Measurements from ENCODE around the gene MCMBP. TPM values are rescaled to one million over a fixed set of nuclear protein-coding genes. Genes with fewer than 3 reads are reported as not detected.
A peak's percentile ranks its signal among the peaks of the same experiment; 100 is the strongest.
"Not testable (repeated sequence)": the region's sequence is repeated elsewhere in the genome, so short reads cannot be mapped to it uniquely, and the experiment has no call there.

The MCMBP gene
- total and polyA plus RNA-seq, 5 donors = 15.4 to 30.9 (median 28.0) TPM

DNA sequence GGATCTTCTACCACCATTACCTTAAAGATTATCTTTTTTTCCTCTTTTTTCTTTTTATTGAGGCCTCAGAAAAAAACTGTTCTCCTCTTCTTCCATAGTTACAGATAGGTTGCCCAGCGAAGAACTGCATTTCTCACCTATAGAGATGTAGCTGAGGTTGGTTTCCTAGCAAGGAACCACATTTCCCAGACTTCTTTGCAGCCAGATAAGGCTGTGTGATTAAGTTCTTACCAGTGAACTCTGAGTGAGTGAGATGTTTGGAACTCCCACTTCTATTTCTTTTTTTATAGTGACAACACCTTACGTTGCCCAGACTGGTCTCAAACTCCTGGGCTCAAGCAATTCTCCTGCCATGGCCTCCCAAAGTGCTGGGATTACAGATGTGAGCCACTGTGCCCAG, 5.9 kb upstream of the MCMBP start:
- no peak overlapping the region for H3K27ac ChIP-seq (ENCODE audit: low read length)
- H3K4me1 ChIP-seq (ENCODE audit: control insufficient read depth, insufficient read depth, low read length) = no peaks in the 10 kb centered on the region
- no peaks in the 10 kb centered on the region for H3K9me3 ChIP-seq (ENCODE audit: control insufficient read depth, low read length)
- 58% methylated on average over 2 of the region's 2 CpGs for WGBS
- intact Hi-C loops (cut with DNase I) = no loop called here
- DNase-seq = no peak
- H3K4me3 ChIP-seq (ENCODE audit: low read length) = no peak overlapping the region
- no peaks in the 10 kb centered on the region for H3K27me3 ChIP-seq (ENCODE audit: control insufficient read depth, insufficient read depth)
- no peak for ATAC-seq

DNA sequence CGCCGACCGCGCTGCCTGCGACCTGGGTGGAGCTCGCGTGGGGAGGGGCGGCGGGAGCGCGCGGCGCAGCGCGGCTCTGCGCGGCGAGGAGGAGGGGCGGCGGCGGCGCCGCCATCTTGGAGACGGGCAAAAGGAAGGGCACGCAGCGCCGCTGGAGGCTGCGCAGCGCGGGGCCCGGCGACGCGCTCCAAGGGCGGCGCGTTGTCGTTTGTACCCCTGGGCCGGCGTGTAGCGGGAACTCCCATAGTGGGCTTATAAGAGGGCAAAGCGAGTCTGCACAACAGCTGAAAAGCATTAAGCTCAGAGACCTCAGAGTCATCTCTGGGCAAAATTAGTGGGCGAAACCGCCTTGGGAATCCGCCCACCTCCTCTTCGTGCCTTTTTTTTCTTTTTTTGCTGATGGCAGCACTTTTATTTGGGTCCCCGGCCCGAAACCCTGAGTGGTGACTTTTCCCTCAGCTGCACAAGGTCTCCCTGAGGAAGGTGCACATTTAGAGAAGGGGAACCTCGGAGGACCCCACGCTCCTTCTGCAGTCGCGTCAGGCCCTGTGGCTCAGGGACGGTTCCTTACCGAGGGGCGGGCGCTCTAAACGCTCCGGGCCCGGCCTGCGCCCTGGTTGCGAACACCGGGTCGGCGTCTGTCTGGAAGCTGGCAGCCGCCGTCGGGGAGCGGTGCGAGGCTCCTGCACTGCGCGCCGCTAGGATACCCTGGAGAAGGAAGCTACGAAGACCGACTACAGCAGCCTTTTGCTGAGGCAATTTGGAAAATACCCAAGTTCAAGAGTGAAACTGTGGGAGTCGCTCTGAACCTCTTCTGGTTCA, 428 bp upstream of the MCMBP start:
- ATAC-seq (peak; percentile 99), DNase-seq (peak; percentile 92 to 97 (median 97))
- H3K4me1 ChIP-seq (ENCODE audit: control insufficient read depth, insufficient read depth, low read length) = peaks cover 2% of the 10 kb centered on the region
- WGBS = under 1% methylated on average over 75 of the region's 75 CpGs
- no peaks in the 10 kb centered on the region for H3K9me3 ChIP-seq (ENCODE audit: control insufficient read depth, low read length)
- H3K27me3 ChIP-seq (ENCODE audit: control insufficient read depth, insufficient read depth) = no peaks in the 10 kb centered on the region
- intact Hi-C loops (cut with DNase I) = no loop called here
- peak overlapping the region; percentile 94 for H3K4me3 ChIP-seq (ENCODE audit: low read length)
- H3K27ac ChIP-seq (ENCODE audit: low read length) = peak overlapping the region; percentile 92

DNA sequence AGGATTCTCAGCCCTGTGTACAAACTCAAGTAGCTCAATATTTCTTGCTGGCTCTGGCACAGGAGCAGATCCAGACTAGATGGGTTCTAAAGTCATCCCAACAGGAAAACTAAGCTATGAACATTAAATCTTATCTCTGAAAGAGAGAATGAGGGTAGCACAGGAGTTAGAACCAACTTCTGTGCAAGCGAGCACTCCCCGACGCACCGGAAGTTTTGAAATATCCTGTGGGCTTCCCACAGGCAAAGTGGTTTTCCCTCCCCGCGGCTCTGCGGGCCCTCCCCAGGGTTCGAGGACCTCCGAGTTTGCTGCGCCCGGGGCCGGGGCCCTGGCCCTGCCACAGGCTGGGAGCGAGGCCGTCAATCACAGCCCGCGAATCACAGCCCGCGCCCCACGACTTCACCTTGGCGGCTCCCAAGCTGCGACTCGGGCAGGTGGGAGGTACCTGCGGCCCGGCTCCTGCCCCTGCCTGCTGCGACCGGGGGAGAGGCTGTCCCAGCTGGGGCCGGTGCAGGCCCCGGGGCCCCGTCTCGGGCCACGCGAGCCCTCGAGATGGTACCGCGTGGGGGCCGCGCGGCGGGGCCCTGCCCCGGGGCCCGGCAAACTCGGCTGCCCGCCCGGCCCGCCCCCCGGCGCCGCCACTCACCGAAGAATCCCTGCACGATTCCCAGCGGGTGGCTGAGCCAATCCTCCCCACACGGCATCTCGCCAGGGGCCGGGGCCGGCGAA, 598 bp downstream of the MCMBP start:
- ATAC-seq (peak; percentile 27 to 34), DNase-seq (peak; percentile 54 to 82 (median 78))
- peak overlapping the region; percentile 94 for H3K4me3 ChIP-seq (ENCODE audit: low read length)
- no peaks in the 10 kb centered on the region for H3K9me3 ChIP-seq (ENCODE audit: control insufficient read depth, low read length)
- peak overlapping the region; percentile 85 for H3K27ac ChIP-seq (ENCODE audit: low read length)
- H3K4me1 ChIP-seq (ENCODE audit: control insufficient read depth, insufficient read depth, low read length) = peaks cover 2% of the 10 kb centered on the region
- WGBS = under 1% methylated on average over 56 of the region's 56 CpGs
- intact Hi-C loops (cut with DNase I) = no loop called here
- no peaks in the 10 kb centered on the region for H3K27me3 ChIP-seq (ENCODE audit: control insufficient read depth, insufficient read depth)

DNA sequence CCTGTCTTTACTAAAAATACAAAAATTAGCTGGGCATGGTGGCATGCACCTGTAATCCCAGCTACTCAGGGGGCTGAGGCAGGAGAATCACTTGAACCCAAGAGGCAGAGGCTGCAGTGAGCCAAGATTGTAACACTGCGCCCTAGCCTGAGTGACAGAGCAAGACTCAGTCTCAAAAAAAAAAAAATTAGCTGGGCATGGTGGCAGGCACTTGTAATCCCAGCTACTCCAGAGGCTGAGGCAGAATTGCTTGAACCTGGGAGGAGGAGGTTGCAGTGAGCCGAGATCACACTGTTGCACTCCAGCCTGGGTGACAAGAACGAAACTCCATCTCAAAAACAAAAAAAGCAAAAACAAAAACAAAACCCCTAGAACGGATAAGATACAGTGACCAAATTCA, 3.2 kb downstream of the MCMBP start:
- WGBS = 82% methylated on average over 4 of the region's 4 CpGs
- H3K4me1 ChIP-seq (ENCODE audit: control insufficient read depth, insufficient read depth, low read length); ATAC-seq; DNase-seq; H3K27ac ChIP-seq (ENCODE audit: low read length); H3K4me3 ChIP-seq (ENCODE audit: low read length); H3K27me3 ChIP-seq (ENCODE audit: control insufficient read depth, insufficient read depth); H3K9me3 ChIP-seq (ENCODE audit: control insufficient read depth, low read length): not testable (repeated sequence)
- intact Hi-C loops (cut with DNase I) = loop anchor here in 1 of 4 donors (10.0 kb wide), 2 partner anchors 115 to 255 kb away; no protein-coding TSS in a partner anchor

DNA sequence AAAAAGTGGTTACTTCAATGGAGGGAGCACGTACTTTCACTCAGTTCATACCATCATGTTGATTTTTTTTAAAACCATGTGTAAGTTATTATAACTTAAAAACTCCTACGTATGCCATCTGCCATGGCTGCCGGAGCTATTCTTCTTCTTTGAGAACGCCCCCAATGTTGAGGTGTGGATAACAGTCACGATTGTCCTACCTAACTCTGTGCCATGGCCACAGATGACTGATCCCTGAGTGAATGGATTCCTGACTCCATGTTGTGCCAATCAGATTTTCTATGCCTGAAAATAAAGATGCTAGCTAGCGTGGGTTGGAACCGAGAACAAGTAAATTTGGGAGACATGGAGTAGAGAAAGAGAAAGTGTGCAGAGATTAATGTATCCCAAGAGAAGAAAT, 5.3 kb downstream of the MCMBP start:
- DNase-seq (no peak), ATAC-seq (no peak)
- 75% methylated on average over 7 of the region's 7 CpGs for WGBS
- intact Hi-C loops (cut with DNase I) = loop anchor here in 1 of 4 donors (10.0 kb wide), 2 partner anchors 113 to 253 kb away; no protein-coding TSS in a partner anchor
- Histone ChIP-seq H3K4me3 (ENCODE audit: low read length) (no peak overlapping the region), H3K4me1 (ENCODE audit: control insufficient read depth, insufficient read depth, low read length) (peaks cover 2% of the 10 kb centered on the region), H3K27ac (ENCODE audit: low read length) (no peak overlapping the region), H3K9me3 (ENCODE audit: control insufficient read depth, low read length) (no peaks in the 10 kb centered on the region), H3K27me3 (ENCODE audit: control insufficient read depth, insufficient read depth) (no peaks in the 10 kb centered on the region)

DNA sequence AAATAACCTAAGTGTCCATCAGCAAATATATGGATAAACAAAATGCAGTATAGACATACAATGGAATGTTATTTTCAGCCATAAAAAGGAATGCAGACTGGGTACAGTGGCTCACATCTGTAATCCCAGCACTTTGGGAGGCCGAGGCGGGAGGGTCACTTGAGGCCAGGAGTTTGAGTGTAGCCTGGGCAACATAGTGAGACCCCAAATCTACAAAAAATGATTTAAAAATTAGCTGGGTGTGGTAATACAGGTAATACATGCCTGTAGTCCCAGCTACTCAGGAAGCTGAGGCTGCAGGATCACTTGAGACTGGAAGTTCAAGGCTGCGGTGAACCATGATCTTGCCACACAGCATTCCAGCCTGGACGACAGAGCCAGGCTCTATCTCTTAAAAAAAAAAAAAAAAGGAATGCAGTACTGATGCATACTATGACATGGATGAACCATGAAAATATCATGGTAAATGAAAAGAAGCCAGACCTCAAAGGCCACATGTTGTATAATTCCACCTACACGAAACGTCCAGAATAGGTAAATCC, 6.9 kb downstream of the MCMBP start:
- intact Hi-C loops (cut with DNase I) = loop anchor here in 1 of 4 donors (10.0 kb wide), 2 partner anchors 111 to 251 kb away; no protein-coding TSS in a partner anchor
- WGBS = 94% methylated on average over 6 of the region's 6 CpGs
- peaks cover 2% of the 10 kb centered on the region for H3K4me1 ChIP-seq (ENCODE audit: control insufficient read depth, insufficient read depth, low read length)
- no peak overlapping the region for H3K4me3 ChIP-seq (ENCODE audit: low read length)
- H3K27me3 ChIP-seq (ENCODE audit: control insufficient read depth, insufficient read depth) = no peaks in the 10 kb centered on the region
- DNase-seq (no peak), ATAC-seq (no peak)
- H3K9me3 ChIP-seq (ENCODE audit: control insufficient read depth, low read length) = no peaks in the 10 kb centered on the region
- H3K27ac ChIP-seq (ENCODE audit: low read length) = no peak overlapping the region

DNA sequence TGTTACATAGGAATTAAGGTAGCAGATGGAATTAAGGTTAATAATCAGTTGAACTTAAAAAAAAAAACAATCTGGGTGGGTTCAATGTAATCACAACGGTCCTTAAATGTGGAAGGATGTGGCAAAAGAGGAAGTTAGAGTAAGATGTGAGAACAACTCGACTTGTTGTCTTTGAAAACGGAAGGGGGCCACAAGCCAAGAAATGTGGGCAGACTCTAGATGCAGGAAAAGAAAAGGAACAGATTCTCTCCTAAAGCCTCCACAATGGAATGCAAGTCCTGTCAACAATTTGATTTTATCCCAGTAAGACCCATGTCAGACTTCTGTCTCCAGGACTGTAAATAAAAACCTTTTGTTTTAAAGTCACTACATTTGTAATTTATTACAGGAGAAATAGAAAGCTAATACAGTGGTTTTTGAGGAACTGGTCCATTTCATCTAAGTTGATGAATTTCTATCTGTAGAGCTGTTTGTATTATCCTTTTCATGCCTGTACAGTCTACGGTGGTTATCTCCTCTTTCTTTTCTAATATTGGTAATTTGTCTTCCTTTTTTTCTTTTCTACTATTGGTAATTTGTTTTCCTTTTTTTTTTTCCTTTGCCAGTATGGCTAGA, 8.6 kb downstream of the MCMBP start:
- Histone ChIP-seq H3K4me3 (ENCODE audit: low read length) (no peak overlapping the region), H3K4me1 (ENCODE audit: control insufficient read depth, insufficient read depth, low read length) (peaks cover 2% of the 10 kb centered on the region), H3K27ac (ENCODE audit: low read length) (no peak overlapping the region), H3K9me3 (ENCODE audit: control insufficient read depth, low read length) (no peaks in the 10 kb centered on the region), H3K27me3 (ENCODE audit: control insufficient read depth, insufficient read depth) (no peaks in the 10 kb centered on the region)
- DNase-seq (no peak), ATAC-seq (no peak)
- 57% methylated on average over 4 of the region's 4 CpGs for WGBS
- intact Hi-C loops (cut with DNase I) = loop anchor here in 1 of 4 donors (10.0 kb wide), 2 partner anchors 109 to 249 kb away; no protein-coding TSS in a partner anchor

DNA sequence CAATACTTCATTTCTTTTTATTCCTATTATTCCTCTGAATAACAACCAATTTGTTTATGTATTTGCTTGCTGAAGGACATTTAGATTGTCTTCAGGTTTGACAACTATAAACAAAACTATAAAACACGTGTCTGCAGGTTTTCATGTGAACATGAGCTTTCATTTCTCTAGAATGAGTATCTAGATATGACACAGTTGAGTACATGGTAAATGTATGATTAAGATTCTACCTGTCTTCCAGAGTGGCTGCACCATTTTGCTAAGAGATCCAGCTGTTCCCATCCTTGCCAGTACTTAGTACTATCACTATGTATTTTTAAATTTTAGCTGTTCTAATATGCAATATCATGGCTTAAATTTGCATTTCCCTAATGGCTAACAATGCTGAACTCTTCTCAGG, 10.1 kb downstream of the MCMBP start:
- intact Hi-C loops (cut with DNase I) = loop anchor here in 1 of 4 donors (10.0 kb wide), 2 partner anchors 108 to 248 kb away; no protein-coding TSS in a partner anchor
- no peaks in the 10 kb centered on the region for H3K4me1 ChIP-seq (ENCODE audit: control insufficient read depth, insufficient read depth, low read length)
- no peak overlapping the region for H3K4me3 ChIP-seq (ENCODE audit: low read length)
- no peaks in the 10 kb centered on the region for H3K9me3 ChIP-seq (ENCODE audit: control insufficient read depth, low read length)
- no peak for ATAC-seq
- 76% methylated on average over 1 of the region's 1 CpG for WGBS
- H3K27me3 ChIP-seq (ENCODE audit: control insufficient read depth, insufficient read depth) = no peaks in the 10 kb centered on the region
- no peak for DNase-seq
- no peak overlapping the region for H3K27ac ChIP-seq (ENCODE audit: low read length)

DNA sequence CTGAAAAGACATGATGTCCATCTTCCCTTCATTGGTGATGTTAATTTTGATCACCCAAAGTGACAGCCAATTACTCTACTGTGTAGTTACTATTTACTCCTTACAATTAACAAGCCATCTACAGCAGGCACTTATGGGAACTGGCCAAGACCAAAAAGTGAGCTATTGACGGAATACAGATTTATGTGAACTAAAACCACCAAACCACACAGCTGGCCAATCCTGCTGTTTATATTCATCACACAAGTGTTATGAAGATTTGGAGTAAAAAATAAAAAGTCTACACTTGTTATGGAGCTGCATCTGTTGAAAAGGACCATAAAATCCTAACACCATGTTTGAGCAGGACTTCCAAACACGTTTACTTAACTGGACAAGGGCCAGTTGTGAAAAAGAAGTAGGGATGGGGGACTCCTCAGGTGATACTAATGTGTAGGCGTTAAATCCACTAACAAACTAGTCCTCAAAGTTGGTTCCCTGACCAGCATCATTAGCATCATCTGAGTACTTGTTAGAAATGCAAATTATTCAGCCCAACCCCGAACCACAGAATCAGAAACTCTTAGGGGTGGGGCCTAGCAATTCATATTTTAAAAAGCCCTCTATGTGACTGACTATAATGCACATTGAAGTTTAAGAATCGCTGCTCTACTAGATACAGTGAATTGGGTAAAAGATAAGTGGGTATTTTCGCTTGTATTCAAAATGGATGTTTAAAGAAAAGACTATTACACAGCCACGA, 11.6 kb downstream of the MCMBP start:
- intact Hi-C loops (cut with DNase I) = loop anchor here in 1 of 4 donors (10.0 kb wide), 2 partner anchors 106 to 246 kb away; no protein-coding TSS in a partner anchor
- no peak overlapping the region for H3K27ac ChIP-seq (ENCODE audit: low read length)
- no peaks in the 10 kb centered on the region for H3K9me3 ChIP-seq (ENCODE audit: control insufficient read depth, low read length)
- DNase-seq (no peak), ATAC-seq (no peak)
- H3K27me3 ChIP-seq (ENCODE audit: control insufficient read depth, insufficient read depth) = no peaks in the 10 kb centered on the region
- WGBS = 74% methylated on average over 7 of the region's 7 CpGs
- no peaks in the 10 kb centered on the region for H3K4me1 ChIP-seq (ENCODE audit: control insufficient read depth, insufficient read depth, low read length)
- no peak overlapping the region for H3K4me3 ChIP-seq (ENCODE audit: low read length)
